T-helper 2 cell (primary cell): ENCODE results near the gene CHMP3.

Source experiments
- DNase-seq, 5 experiments: peaks; one replicate each; pipeline versions ENCODE4 v3.0.0 to v3.0.0-alpha.2; 2012 to 2022

The CHMP3 gene

GRCh38 chr2:86461042-86461743 is 102.0 kb downstream of the CHMP3 start:
- DNase-seq: no peak

DNA sequence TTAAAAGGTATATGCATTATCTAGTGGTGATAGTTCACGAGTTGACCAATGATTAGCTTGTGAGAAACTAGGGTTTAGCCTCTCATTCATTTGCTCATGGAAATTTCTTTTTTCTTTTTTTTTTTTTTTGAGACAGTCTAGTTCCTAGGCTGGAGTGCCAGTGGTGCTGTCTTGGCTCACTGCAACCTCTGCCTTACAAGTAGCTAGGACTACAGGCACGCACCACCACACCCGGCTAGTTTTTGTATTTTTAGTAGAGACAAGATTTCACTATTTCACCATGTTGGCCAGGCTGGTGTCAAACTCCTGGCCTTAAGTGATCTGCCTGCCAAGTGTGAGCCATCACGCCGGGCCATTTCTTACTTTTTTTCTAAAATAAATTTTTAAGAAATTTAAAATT is 108.1 kb downstream of the CHMP3 start:
- no peak for DNase-seq

- DNase-seq: no peak
Observed at GRCh38 chr2:86454238-86454637, 109.0 kb downstream of the CHMP3 start.

GRCh38 chr2:86453836-86454235 is 109.4 kb downstream of the CHMP3 start:
- DNase-seq: no peak
